Measurements from ENCODE around the gene CHRNA7.
"Not testable (repeated sequence)": the region's sequence is repeated elsewhere in the genome, so short reads cannot be mapped to it uniquely, and the experiment has no call there.

The CHRNA7 gene

GRCh38 chr15:32120577-32121383 is 90.5 kb downstream of the CHRNA7 start:
- DNase-seq, result no peak

- DNase-seq, result no peak
These were observed 91.0 kb downstream of the CHRNA7 start for GRCh38 chr15:32121384-32121695.

- no peak for DNase-seq
These were observed 91.7 kb downstream of the CHRNA7 start for GRCh38 chr15:32122013-32122412.

GRCh38 chr15:32123473-32123872 is 93.2 kb downstream of the CHRNA7 start:
- no peak for DNase-seq

GRCh38 chr15:32124726-32125125 is 94.4 kb downstream of the CHRNA7 start:
- no peak for DNase-seq

- no peak for DNase-seq
These were observed 95.3 kb downstream of the CHRNA7 start for GRCh38 chr15:32125595-32125994.

- no peak for DNase-seq
These were observed 99.5 kb downstream of the CHRNA7 start for GRCh38 chr15:32129815-32130214.

GRCh38 chr15:32130823-32131222 is 100.5 kb downstream of the CHRNA7 start:
- DNase-seq, result no peak

- DNase-seq, result no peak
These were observed 101.5 kb downstream of the CHRNA7 start for GRCh38 chr15:32131803-32132202.

GRCh38 chr15:32132859-32133258 is 102.5 kb downstream of the CHRNA7 start:
- no peak for DNase-seq

GRCh38 chr15:32134842-32135241 is 104.5 kb downstream of the CHRNA7 start:
- DNase-seq, result no peak

- DNase-seq, result no peak
These were observed 105.0 kb downstream of the CHRNA7 start for GRCh38 chr15:32135335-32135734.

GRCh38 chr15:32145512-32145911 is 115.2 kb downstream of the CHRNA7 start:
- DNase-seq, result not testable (repeated sequence)

GRCh38 chr15:32148833-32149555 is 118.7 kb downstream of the CHRNA7 start:
- DNase-seq, result no peak

GRCh38 chr15:32152574-32152973 is 122.3 kb downstream of the CHRNA7 start:
- DNase-seq, result no peak

- DNase-seq, result not testable (repeated sequence)
These were observed 123.7 kb downstream of the CHRNA7 start for GRCh38 chr15:32153868-32154623.

GRCh38 chr15:32162143-32162542 is 131.8 kb downstream of the CHRNA7 start:
- DNase-seq, result not testable (repeated sequence)

- not testable (repeated sequence) for DNase-seq
These were observed 133.8 kb downstream of the CHRNA7 start for GRCh38 chr15:32164065-32164464.

GRCh38 chr15:32164747-32165146 is 134.4 kb downstream of the CHRNA7 start:
- DNase-seq, result not testable (repeated sequence)

GRCh38 chr15:32165775-32166174 is 135.5 kb downstream of the CHRNA7 start:
- DNase-seq, result not testable (repeated sequence)

- not testable (repeated sequence) for DNase-seq
These were observed 136.0 kb downstream of the CHRNA7 start for GRCh38 chr15:32166270-32166669.

- not testable (repeated sequence) for DNase-seq
These were observed 137.6 kb downstream of the CHRNA7 start for GRCh38 chr15:32167913-32168312.

GRCh38 chr15:32180579-32180978 is 150.3 kb downstream of the CHRNA7 start:
- not testable (repeated sequence) for DNase-seq

GRCh38 chr15:32193780-32194179 is 163.5 kb downstream of the CHRNA7 start:
- DNase-seq, result not testable (repeated sequence)

Data from stimulated activated CD8-positive, alpha-beta memory T cell treated with anti-CD3 and anti-CD28 coated beads, Interleukin-4, amount 100 ng/mL, for 48 hours (primary cell).